Thoracic aorta (tissue), 2 donors: ENCODE measurements around the gene SDC1. TPM values are rescaled to one million over a fixed set of nuclear protein-coding genes. Genes with fewer than 3 reads are reported as not detected.

Experiments used
- ATAC-seq: fragments of 150-250 bp; one replicate; pipeline ENCODE4 v1.8.0; 2017; ENCODE audit warnings: low read depth; ENCODE audit not compliant: insufficient number of reproducible peaks, low FRiP score
- DNase-seq: peaks from one replicate; pipeline ENCODE4 v3.0.0-alpha.2; 2020; ENCODE audit warnings: low spot score
- H3K27ac ChIP-seq, 2 donors: fragments of 200-600 bp; sonication (generic); 1 replicate in 1 of 2; 2 replicates in 1 of 2; pipeline ENCODE4 v1.5.1; 2016; ENCODE audit warnings: mild to moderate bottlenecking in 2 of 2, moderate library complexity in 2 of 2
- H3K27me3 ChIP-seq: fragments of 200-600 bp; sonication (generic); replicated peaks from 2 replicates; pipeline ENCODE4 v1.6.0; 2016; ENCODE audit warnings: mild to moderate bottlenecking; ENCODE audit not compliant: insufficient read depth
- H3K36me3 ChIP-seq: fragments of 200-600 bp; sonication (generic); one replicate; pipeline ENCODE4 v1.5.1; 2016
- H3K4me1 ChIP-seq, 2 donors: fragments of 200-600 bp; sonication (generic); 1 replicate in 1 of 2; 2 replicates in 1 of 2; pipeline versions ENCODE4 v1.5.1 to v1.6.0; 2016; ENCODE audit warnings: low read depth in 2 of 2, mild to moderate bottlenecking in 1 of 2; ENCODE audit not compliant: control insufficient read depth in 1 of 2
- H3K4me3 ChIP-seq: fragments of 200-600 bp; sonication (generic); 2 replicates; pipeline ENCODE4 v1.5.1; 2016; ENCODE audit warnings: mild to moderate bottlenecking
- H3K9me3 ChIP-seq: fragments of 200-600 bp; sonication (generic); 2 replicates; pipeline ENCODE4 v1.5.1; 2016
- CTCF ChIP-seq: fragments of 200-600 bp; sonication (generic); IDR thresholded peaks from one replicate; pipeline ENCODE4 v1.5.1; 2019; ENCODE audit warnings: antibody characterized with exemption
- total RNA-seq, 2 donors: library from RNA; depleted of rRNA; stranded (reverse); fragments of >200 nt; gene quantifications; one replicate each; pipeline versions ENCODE4 v1.1.0 to v1.2.3, GENCODE V29; 2016

SDC1 gene
- total RNA-seq, 2 donors from 2014 or later: 3.1 to 9.6 TPM

GRCh38 chr2:20159411-20160070 is 65.4 kb downstream of the SDC1 start:
- Histone ChIP-seq H3K36me3 (no peaks in the 10 kb centered on the region), H3K27me3 (no peaks in the 10 kb centered on the region), H3K27ac (no peak overlapping the region), H3K4me1 (no peaks in the 10 kb centered on the region), H3K9me3 (no peaks in the 10 kb centered on the region), H3K4me3 (no peak overlapping the region)
- no peak for DNase-seq
- no peak for ATAC-seq
- TF ChIP-seq CTCF: no peak

DNA sequence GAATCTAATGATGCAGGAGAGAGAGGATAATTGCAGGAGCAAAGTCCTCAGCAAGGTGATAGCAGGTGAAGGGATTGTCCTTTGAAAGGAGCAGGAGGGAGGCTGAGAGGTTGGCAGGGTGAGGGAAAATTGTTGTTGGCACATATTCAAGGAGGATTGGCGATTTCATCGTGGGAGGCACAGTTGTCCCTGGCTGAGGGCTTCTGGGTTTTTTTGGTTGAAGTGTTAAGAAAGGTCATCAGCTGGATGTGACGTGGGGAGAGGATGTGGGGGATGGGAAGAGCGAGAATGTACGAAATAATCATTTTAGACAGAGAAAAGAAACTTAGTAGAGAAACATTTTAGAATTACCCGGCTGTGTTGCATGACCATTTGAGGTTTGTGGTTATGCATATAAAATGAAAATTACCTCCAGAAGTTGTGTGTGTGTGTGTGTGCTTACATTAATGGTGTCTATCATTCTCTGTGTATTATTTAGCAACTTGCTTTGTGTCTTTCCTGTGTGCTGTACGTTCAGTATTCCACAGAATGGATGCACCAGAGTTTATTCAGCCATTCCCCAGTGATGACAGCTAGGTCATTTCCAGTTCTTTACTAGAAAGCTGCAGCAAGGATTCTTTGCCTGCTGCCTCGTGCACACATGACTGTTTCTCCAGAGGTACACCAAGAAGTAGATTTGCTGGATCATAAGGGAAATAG is 67.6 kb downstream of the SDC1 start:
- Histone ChIP-seq H3K36me3 (no peaks in the 10 kb centered on the region), H3K9me3 (no peaks in the 10 kb centered on the region), H3K27me3 (no peaks in the 10 kb centered on the region), H3K4me1 (no peaks in the 10 kb centered on the region), H3K4me3 (no peak overlapping the region), H3K27ac (no peak overlapping the region)
- no peak for DNase-seq
- no peak for TF ChIP-seq CTCF
- ATAC-seq: no peak

GRCh38 chr2:20156836-20157192 is 68.1 kb downstream of the SDC1 start:
- H3K4me3 ChIP-seq: no peak overlapping the region
- TF ChIP-seq CTCF: no peak
- no peaks in the 10 kb centered on the region for H3K9me3 ChIP-seq
- no peak for ATAC-seq
- no peaks in the 10 kb centered on the region for H3K36me3 ChIP-seq
- H3K27me3 ChIP-seq: no peaks in the 10 kb centered on the region
- H3K27ac ChIP-seq: no peak overlapping the region
- no peak for DNase-seq
- H3K4me1 ChIP-seq: no peaks in the 10 kb centered on the region

DNA sequence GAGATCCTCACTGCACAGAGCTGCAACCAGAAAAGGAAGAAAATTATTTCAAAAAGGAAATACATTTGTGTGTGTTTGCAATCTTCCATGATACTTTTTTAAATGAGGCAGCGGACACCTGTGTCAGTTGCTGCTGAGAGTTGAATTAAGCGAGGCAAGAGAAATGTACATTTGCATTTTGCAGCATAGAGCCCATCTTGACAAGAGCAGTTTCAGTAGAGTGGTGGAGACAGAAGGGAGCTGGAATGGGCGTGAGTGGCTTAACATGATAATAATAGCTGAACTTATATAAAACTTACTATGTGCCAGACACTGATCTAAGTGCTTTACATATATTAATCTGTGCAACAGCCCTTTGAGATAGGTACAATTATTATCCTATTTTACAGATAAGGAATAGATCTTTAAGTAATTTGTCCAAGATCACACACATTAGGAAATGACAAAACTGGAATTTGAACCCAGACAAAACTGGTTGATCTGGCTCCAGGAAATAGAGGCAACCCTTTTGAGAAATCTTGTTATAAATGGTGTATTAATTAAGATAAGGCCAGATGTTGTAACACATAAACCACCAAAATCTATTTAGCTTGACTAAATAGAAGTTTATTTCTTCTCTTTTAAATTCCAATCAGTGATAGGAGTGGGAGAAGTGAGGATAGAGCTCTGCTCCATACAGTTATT is 68.7 kb downstream of the SDC1 start:
- H3K4me3 ChIP-seq: no peak overlapping the region
- no peaks in the 10 kb centered on the region for H3K36me3 ChIP-seq
- no peak for ATAC-seq
- TF ChIP-seq CTCF: no peak
- no peak overlapping the region for H3K27ac ChIP-seq
- H3K27me3 ChIP-seq: no peaks in the 10 kb centered on the region
- DNase-seq: no peak
- H3K4me1 ChIP-seq: no peaks in the 10 kb centered on the region
- H3K9me3 ChIP-seq: no peaks in the 10 kb centered on the region

- no peak for ATAC-seq
- DNase-seq: no peak
- Histone ChIP-seq H3K9me3 (no peaks in the 10 kb centered on the region), H3K4me3 (no peak overlapping the region), H3K27me3 (no peaks in the 10 kb centered on the region), H3K4me1 (no peaks in the 10 kb centered on the region), H3K36me3 (no peaks in the 10 kb centered on the region), H3K27ac (no peak overlapping the region)
- TF ChIP-seq CTCF: no peak
Observed at GRCh38 chr2:20153131-20153851, 71.6 kb downstream of the SDC1 start.
